ENCODE data around the gene CA6.

DNA sequence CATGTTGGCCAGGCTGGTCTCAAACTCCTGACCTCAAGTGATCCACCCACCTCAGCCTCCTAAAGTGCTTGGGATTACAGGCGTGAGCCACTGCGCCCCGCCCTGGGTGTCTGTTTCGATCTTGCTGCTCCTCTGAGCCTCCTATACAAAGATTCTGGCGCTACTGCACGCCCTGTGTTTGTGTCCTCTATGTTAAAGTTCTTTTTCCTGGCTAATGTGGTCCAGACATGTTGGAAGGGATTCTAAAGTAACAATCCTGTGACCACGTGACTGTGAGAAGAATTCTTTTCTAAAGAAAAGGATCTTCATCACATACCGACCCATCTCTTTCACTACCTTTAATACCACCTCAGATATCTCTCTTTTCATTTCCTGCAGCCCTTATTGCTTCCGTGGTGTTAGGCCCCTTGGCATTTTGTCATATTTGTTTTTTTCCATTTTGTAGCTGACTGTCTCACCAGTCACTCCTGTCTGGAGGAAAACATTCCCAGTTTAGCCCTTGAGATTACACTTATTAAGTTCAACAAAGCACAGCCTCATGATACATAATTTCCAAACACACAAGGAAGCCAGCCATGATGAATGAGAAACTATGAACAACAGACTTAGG, 40.0 kb upstream of the CA6 start:
- TF ChIP-seq, protein P1, sequence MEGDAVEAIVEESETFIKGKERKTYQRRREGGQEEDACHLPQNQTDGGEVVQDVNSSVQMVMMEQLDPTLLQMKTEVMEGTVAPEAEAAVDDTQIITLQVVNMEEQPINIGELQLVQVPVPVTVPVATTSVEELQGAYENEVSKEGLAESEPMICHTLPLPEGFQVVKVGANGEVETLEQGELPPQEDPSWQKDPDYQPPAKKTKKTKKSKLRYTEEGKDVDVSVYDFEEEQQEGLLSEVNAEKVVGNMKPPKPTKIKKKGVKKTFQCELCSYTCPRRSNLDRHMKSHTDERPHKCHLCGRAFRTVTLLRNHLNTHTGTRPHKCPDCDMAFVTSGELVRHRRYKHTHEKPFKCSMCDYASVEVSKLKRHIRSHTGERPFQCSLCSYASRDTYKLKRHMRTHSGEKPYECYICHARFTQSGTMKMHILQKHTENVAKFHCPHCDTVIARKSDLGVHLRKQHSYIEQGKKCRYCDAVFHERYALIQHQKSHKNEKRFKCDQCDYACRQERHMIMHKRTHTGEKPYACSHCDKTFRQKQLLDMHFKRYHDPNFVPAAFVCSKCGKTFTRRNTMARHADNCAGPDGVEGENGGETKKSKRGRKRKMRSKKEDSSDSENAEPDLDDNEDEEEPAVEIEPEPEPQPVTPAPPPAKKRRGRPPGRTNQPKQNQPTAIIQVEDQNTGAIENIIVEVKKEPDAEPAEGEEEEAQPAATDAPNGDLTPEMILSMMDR (IDR thresholded peaks at IDR 0.05; ENCODE audit: poor library complexity) = no peak
- no peak for TF ChIP-seq EZH2phosphoT487 (IDR thresholded peaks at IDR 0.05; ENCODE audit: low read depth, severe bottlenecking, unreplicated experiment)
- TF ChIP-seq EZH2 (IDR thresholded peaks at IDR 0.05; ENCODE audit: borderline replicate concordance) = no peak
